Measurements from ENCODE around the gene MMRN1.
A peak's percentile ranks its signal among the peaks of the same experiment; 100 is the strongest.

MMRN1 gene, protein sequence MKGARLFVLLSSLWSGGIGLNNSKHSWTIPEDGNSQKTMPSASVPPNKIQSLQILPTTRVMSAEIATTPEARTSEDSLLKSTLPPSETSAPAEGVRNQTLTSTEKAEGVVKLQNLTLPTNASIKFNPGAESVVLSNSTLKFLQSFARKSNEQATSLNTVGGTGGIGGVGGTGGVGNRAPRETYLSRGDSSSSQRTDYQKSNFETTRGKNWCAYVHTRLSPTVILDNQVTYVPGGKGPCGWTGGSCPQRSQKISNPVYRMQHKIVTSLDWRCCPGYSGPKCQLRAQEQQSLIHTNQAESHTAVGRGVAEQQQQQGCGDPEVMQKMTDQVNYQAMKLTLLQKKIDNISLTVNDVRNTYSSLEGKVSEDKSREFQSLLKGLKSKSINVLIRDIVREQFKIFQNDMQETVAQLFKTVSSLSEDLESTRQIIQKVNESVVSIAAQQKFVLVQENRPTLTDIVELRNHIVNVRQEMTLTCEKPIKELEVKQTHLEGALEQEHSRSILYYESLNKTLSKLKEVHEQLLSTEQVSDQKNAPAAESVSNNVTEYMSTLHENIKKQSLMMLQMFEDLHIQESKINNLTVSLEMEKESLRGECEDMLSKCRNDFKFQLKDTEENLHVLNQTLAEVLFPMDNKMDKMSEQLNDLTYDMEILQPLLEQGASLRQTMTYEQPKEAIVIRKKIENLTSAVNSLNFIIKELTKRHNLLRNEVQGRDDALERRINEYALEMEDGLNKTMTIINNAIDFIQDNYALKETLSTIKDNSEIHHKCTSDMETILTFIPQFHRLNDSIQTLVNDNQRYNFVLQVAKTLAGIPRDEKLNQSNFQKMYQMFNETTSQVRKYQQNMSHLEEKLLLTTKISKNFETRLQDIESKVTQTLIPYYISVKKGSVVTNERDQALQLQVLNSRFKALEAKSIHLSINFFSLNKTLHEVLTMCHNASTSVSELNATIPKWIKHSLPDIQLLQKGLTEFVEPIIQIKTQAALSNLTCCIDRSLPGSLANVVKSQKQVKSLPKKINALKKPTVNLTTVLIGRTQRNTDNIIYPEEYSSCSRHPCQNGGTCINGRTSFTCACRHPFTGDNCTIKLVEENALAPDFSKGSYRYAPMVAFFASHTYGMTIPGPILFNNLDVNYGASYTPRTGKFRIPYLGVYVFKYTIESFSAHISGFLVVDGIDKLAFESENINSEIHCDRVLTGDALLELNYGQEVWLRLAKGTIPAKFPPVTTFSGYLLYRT

DNA sequence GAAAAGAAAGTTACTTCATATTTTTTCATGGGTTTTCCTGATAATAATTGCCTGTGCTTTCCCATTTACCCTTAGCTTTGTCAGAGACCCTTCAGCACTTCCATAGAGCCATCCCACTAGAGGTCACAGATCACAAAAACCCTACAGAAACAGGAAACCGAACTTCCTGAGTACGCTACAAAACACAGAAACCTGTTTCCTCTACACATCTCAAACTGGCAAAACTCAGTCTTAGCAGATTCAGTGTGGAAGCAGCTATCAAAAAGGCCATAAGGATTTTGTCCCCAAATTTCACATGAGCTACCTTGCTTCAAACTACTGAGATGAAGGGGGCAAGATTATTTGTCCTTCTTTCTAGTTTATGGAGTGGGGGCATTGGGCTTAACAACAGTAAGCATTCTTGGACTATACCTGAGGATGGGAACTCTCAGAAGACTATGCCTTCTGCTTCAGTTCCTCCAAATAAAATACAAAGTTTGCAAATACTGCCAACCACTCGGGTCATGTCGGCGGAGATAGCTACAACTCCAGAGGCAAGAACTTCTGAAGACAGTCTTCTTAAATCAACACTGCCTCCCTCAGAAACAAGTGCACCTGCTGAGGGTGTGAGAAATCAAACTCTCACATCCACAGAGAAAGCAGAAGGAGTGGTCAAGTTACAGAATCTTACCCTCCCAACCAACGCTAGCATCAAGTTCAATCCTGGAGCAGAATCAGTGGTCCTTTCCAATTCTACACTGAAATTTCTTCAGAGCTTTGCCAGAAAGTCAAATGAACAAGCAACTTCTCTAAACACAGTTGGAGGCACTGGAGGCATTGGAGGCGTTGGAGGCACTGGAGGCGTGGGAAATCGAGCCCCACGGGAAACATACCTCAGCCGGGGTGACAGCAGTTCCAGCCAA is at the start of gene MMRN1:
TSS of gene MMRN1 (plus strand) at position 206 of the 902 bp plus-strand sequence. CDS start at position 324, 118 bp downstream.
- peak; percentile 37 for DNase-seq

DNA sequence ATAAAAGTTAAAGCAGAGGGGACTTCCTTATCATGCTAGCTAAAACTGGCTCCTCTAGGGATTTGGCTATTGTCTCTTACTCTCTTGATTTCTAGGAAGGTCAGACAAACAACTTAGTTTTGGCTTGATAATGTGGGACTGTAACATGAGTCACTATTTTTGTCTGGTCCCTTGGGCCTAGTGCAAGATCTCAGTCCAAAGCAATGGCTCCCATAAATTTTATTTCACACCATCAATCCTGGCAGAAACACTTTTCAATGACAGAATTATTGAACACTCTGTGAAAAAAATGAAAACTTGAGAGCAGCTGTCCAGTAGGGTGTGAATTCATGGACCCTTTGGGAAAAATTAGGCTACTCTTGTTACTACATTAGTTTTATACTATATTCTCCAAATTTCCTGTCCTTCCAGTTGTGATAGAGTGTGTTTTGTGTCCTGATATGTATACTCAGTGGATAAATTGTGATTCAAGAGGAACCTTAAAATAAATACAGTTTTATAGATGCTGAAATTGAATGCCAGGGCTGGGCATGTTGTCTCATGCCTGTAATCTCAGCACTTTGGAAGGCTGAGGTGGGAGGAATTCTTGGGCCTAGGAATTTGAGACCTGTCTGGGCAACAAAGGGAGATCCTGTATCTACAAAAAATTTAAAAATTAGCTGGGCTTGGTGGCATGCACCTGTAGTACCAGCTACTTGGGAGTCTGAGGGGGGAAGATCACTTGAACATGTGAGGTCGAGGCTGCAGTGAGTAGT is 46.9 kb upstream of the MMRN1 start:
- no peak for DNase-seq

GRCh38 chr4:89855236-89855635 is 39.4 kb upstream of the MMRN1 start:
- no peak for DNase-seq

DNA sequence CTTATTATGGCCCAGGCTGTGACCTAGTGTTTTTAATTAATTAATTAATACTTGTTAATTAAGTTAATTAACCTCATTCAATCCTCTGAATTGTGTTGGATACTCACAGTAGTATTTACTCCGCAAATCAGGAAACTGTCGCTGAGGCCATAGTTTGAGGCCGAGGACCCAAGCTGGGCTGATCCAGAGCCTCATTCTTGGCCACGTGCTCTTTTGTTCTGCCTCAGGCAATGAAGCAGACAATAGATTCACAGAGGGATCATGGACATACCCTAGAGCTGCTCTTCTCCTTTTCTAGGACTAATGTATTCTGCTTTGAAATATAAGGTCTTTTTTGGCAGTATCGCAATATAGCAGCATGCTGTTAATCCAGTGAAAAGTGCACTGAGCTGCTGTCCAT is 33.7 kb upstream of the MMRN1 start:
- no peak for DNase-seq

- no peak for DNase-seq
Observed at GRCh38 chr4:89863533-89863932, 31.1 kb upstream of the MMRN1 start.

DNA sequence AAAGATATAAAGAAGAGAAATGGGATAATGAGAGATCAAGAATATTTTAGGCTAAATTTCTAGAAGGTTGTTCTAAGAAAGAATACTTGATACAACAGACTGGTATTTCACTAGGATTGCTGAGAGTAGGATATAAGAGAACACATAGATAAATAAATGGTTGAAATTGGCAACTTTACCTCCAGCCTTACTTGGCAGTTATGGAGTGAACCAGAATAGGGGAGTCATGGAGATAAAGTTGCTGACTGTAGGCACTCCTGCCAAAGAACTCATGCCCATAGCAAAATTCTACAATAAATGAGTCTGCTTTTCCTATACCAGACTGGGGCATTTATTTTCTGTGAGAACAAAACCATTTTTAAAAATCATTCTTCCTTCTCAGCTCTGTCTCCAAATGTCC is 26.4 kb upstream of the MMRN1 start:
- no peak for DNase-seq

DNA sequence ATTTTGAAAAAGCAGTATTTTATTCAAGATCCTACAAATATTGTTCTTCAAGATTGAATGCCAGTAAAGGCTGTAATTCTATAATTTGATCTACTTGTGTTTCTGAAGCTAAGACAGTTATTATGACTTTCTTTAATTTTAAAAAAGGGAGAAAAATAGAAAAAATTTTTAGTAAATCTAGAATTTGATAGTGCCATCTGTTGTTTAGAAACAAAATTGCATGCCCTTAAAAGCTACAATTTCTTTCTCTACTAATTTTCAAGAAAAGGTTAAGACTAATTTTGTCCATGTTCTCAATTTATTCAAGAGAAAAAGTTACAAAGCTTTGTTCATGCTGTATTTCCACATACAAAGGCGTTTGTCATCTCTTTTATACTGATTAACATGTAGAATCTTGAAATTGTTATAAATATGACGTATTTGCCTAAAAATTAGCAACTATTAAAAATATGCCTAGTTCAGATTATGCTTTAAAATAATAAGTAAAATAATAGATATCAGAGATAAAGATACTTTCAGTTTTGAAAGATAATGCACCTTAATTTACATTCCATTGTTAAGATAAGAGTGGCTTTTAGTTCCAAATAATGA is 25.6 kb upstream of the MMRN1 start:
- no peak for DNase-seq

DNA sequence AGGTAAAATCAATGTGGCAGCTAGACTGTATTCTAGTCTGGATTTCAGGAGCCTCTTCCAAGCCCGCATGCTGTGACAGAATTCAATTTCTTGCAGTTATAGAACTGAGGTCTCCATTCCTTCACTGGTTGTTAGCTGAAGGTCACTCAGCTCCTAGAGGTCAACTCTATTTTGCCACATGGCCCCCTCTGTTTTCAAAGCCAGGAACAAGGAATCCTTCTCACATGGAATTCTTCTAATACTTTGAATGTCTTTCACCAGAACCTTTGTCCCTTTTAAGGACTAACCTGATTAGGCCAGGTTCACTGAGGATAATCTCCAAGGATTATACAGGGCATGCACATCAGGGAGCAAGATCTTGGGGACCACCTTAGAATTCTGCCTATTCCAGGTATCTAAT is 23.4 kb upstream of the MMRN1 start:
- DNase-seq: no peak

DNA sequence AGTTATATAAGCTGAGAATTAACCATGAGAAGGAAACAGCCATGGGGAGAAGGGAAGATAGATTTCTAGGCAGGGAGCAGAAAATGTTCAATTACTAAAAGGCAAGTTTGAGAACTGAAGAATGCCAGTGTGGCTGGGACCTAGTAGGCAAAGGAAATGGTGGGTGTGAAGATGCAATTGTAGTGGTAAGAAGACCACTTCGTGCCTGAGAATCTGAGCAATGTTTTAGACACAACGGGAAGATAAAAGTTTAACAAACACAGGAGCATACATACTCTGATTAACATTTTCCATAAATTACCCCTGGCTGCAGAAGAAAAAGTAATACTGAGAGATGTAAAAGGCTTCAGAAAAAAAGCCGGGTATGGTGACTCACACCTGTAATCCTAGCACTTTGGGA is 18.1 kb upstream of the MMRN1 start:
- DNase-seq: no peak

GRCh38 chr4:89878611-89879010 is 16.0 kb upstream of the MMRN1 start:
- DNase-seq: no peak

DNA sequence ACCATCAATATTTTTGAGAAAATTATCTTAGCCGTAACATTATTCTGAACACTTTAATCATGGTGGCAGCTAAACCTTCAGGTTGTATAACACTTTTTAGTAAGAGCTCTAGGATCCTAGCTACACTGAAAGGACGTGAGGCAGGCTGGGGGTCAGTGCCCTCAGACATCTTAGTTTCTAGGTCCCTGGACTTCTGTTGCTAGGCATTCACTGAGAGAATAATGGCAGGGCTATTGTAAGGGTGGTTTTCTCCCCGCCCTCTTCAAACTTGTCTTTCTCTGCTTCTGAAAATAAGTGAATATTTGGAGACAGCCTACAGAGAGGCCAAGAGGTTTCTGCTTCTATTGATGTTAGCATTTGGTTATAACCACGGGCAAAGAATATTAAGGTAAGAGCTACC is 15.4 kb upstream of the MMRN1 start:
- no peak for DNase-seq

GRCh38 chr4:89889289-89889688 is 5.4 kb upstream of the MMRN1 start:
- DNase-seq: no peak

DNA sequence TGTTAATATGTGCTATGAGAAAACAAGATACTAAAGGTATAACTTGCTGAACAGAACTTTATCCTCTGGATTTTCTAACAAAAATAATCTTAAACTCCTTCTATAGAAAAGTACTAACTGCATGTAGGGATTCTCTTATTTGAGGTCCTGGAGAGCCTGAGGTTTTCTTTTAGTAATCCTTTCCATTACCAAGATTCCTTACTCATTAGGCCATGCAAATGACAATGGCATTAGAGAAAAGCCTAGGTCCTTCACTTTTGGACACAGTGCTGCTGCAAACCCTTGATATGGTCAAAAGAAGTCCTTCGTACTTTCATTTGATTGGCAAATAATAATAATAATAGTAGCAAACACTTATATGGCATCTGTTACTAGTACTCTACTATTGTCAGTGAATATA is 3.2 kb downstream of the MMRN1 start:
- DNase-seq: no peak

- no peak for DNase-seq
Observed at GRCh38 chr4:89898304-89898716, 3.7 kb downstream of the MMRN1 start.

- DNase-seq: no peak
Observed at GRCh38 chr4:89899152-89899551, 4.5 kb downstream of the MMRN1 start.

GRCh38 chr4:89899854-89900253 is 5.2 kb downstream of the MMRN1 start:
- DNase-seq: no peak

GRCh38 chr4:89901808-89902431 is 7.3 kb downstream of the MMRN1 start:
- DNase-seq: peak; percentile 64

- DNase-seq: no peak
Observed at GRCh38 chr4:89904524-89904923, 9.9 kb downstream of the MMRN1 start.

- DNase-seq: no peak
Observed at GRCh38 chr4:89906316-89906715, 11.7 kb downstream of the MMRN1 start.

GRCh38 chr4:89906777-89907521 is 12.3 kb downstream of the MMRN1 start:
- DNase-seq: no peak

All from CD4-positive, alpha-beta T cell treated with Interleukin-17A for 1 hour (primary cell).